Keratinocyte (primary cell): ENCODE measurements around the gene FAM25G. TPM values are rescaled to one million over a fixed set of nuclear protein-coding genes. Genes with fewer than 3 reads are reported as not detected.

Source experiments
- DNase-seq: peaks from one replicate; pipeline ENCODE4 v3.0.0-alpha.2; 2011; ENCODE audit warnings: low read depth, missing footprints, low spot score
- FAIRE-seq: peaks from 2 replicates; lab custom pipeline; 2011; peaks lifted over from hg19 to GRCh38; lab: Jason Lieb, UNC
- H2AFZ ChIP-seq: 2 replicates; pipeline ENCODE4 v1.6.0; 2012; ENCODE audit warnings: low read length, control low read depth, inconsistent platforms; ENCODE audit not compliant: control insufficient read depth
- H3K27ac ChIP-seq: 2 replicates; pipeline ENCODE4 v1.5.1; 2011; ENCODE audit warnings: low read length; ENCODE audit not compliant: control insufficient read depth, insufficient read depth
- H3K27me3 ChIP-seq: 3 replicates; pipeline ENCODE4 v1.6.0; 2011; ENCODE audit warnings: low read length; ENCODE audit not compliant: control insufficient read depth, insufficient read depth; ENCODE audit errors: extremely low read depth
- H3K36me3 ChIP-seq, 2 experiments: 2 replicates in 1 of 2; 3 replicates in 1 of 2; pipeline ENCODE4 v1.5.1; 2011; ENCODE audit warnings: low read length in 2 of 2, mild to moderate bottlenecking in 1 of 2; ENCODE audit not compliant: control insufficient read depth in 2 of 2, insufficient read depth in 2 of 2; ENCODE audit errors: extremely low read depth in 1 of 2
- H3K4me1 ChIP-seq: 3 replicates; pipeline ENCODE4 v1.5.1; 2011; ENCODE audit warnings: low read length; ENCODE audit not compliant: control insufficient read depth, insufficient read depth; ENCODE audit errors: extremely low read depth
- H3K4me2 ChIP-seq: 3 replicates; pipeline ENCODE4 v1.6.0; 2011; ENCODE audit warnings: low read depth, low read length; ENCODE audit not compliant: control insufficient read depth, insufficient read depth; ENCODE audit errors: extremely low read depth
- H3K4me3 ChIP-seq, 3 experiments: fragments of 200-600 bp in 1 of 3; sonication (generic) in 1 of 3; 2 replicates in 2 of 3; 3 replicates in 1 of 3; pipeline ENCODE4 v1.5.1; 2011 to 2016; ENCODE audit warnings: low read length in 3 of 3, mild to moderate bottlenecking in 3 of 3, control low read depth in 2 of 3, inconsistent platforms in 1 of 3, low read depth in 1 of 3, mixed read lengths in 1 of 3, mixed run types in 1 of 3, moderate library complexity in 1 of 3; ENCODE audit not compliant: control insufficient read depth in 2 of 3, insufficient read depth in 2 of 3; ENCODE audit errors: extremely low read depth in 1 of 3
- H3K79me2 ChIP-seq: 2 replicates; pipeline ENCODE4 v1.6.0; 2012; ENCODE audit warnings: low read length; ENCODE audit not compliant: control insufficient read depth, insufficient read depth
- H3K9ac ChIP-seq: 3 replicates; pipeline ENCODE4 v1.6.0; 2011; ENCODE audit warnings: low read length; ENCODE audit not compliant: control insufficient read depth, insufficient read depth; ENCODE audit errors: extremely low read depth
- H3K9me1 ChIP-seq: 3 replicates; pipeline ENCODE4 v1.6.0; 2011; ENCODE audit warnings: low read length; ENCODE audit not compliant: control insufficient read depth, insufficient read depth; ENCODE audit errors: extremely low read depth
- H3K9me3 ChIP-seq: 2 replicates; pipeline ENCODE4 v1.5.1; 2012; ENCODE audit warnings: low read depth, low read length; ENCODE audit not compliant: control insufficient read depth
- H4K20me1 ChIP-seq: 3 replicates; pipeline ENCODE4 v1.6.0; 2011; ENCODE audit warnings: low read length; ENCODE audit not compliant: control insufficient read depth, insufficient read depth; ENCODE audit errors: extremely low read depth
- CTCF ChIP-seq, 3 experiments: IDR thresholded peaks in 1 of 3; conservative IDR thresholded peaks in 1 of 3; optimal IDR thresholded peaks in 1 of 3; 2 replicates in 2 of 3; 3 replicates in 1 of 3; pipeline versions ENCODE3 to v1.5.1; 2011; ENCODE audit warnings: low read length in 3 of 3, mild to moderate bottlenecking in 3 of 3, moderate library complexity in 2 of 3, control low read depth in 1 of 3, inconsistent platforms in 1 of 3; ENCODE audit not compliant: insufficient read depth in 2 of 3; ENCODE audit errors: extremely low read depth in 1 of 3
- EZH2 ChIP-seq: IDR thresholded peaks from one replicate; pipeline ENCODE4 v1.6.1; 2012; ENCODE audit warnings: inconsistent platforms, mild to moderate bottlenecking, low read length, moderate library complexity
- dilution Hi-C: fragments of 300-500 bp; cut with MboI; formaldehyde crosslinking; loops from one replicate; pipeline ENCODE4 v1.7.0; 2020; ENCODE audit warnings: low sequenced_read_pairs; ENCODE audit not compliant: extremely low pct_ligation_motif_present
- polyA plus RNA-seq, 5 experiments: library from polyadenylated mRNA; depleted of rRNA in 3 of 5; stranded (reverse) in 3 of 5; stranded (forward) in 1 of 5; unstranded in 1 of 5; fragments of >200 nt; gene quantifications; 1 replicate in 1 of 5; 2 replicates in 3 of 5; 3 replicates in 1 of 5; pipeline versions ENCODE4 v1.2.1 to v1.2.3, GENCODE V29; 2011 to 2012; ENCODE audit warnings: missing spikeins in 2 of 5, low read depth in 1 of 5, low replicate concordance in 1 of 5

The FAM25G gene
- polyA plus RNA-seq, 1 donor (not counting 4 experiments of a cell fraction or from before 2014, with no cell fraction given) = 10.6 TPM

- H4K20me1 ChIP-seq = no peaks in the 10 kb centered on the region
- H3K9me3 ChIP-seq = peaks cover 3% of the 10 kb centered on the region
- H3K9ac ChIP-seq = no peak overlapping the region
- H3K4me2 ChIP-seq = no peak overlapping the region
- dilution Hi-C loops = no loop called here
- H3K27ac ChIP-seq = no peak overlapping the region
- H2AFZ ChIP-seq = no peak overlapping the region
- no peak for FAIRE-seq
- TF ChIP-seq CTCF (optimal IDR thresholded peaks at IDR 0.05 in 1 of 3, IDR thresholded peaks at IDR 0.05 in 1 of 3, conservative IDR thresholded peaks at IDR 0.05 in 1 of 3; ENCODE audit: extremely low read depth in 1 of 3, insufficient read depth in 2 of 3, low read length in 3 of 3) = no peak
- no peak for TF ChIP-seq EZH2
- no peak for DNase-seq
- no peaks in the 10 kb centered on the region for H3K79me2 ChIP-seq
- no peaks in the 10 kb centered on the region for H3K9me1 ChIP-seq
- H3K36me3 ChIP-seq = no peaks in the 10 kb centered on the region
- peaks cover 9% of the 10 kb centered on the region for H3K27me3 ChIP-seq
- H3K4me1 ChIP-seq = no peaks in the 10 kb centered on the region
- H3K4me3 ChIP-seq = no peak overlapping the region
Measured at GRCh38 chr10:47450442-47450841, 41.1 kb downstream of the FAM25G start.

DNA sequence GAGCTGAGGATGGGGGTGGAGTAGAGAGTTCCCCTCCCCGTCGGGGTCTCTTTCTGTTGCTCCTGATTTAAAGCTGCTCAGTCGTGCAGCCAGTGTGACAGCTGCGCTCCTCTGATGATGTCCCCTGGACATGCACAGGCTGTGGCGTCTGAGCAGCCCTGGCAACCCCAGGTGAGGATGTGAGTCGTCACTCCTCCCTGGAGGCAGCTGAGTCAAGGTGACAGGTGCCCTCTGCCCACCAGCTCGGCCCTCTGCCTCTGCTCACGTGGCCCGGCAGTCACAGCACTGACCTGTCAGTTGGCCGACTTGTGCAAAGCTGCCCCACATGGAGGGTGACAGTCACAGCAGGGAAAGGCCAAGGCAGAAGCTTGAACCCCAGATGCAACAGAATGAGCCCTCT, 41.5 kb downstream of the FAM25G start:
- dilution Hi-C loops = no loop called here
- peaks cover 9% of the 10 kb centered on the region for H3K27me3 ChIP-seq
- no peak for FAIRE-seq
- H3K79me2 ChIP-seq = no peaks in the 10 kb centered on the region
- no peak for TF ChIP-seq EZH2
- TF ChIP-seq CTCF (optimal IDR thresholded peaks at IDR 0.05 in 1 of 3, IDR thresholded peaks at IDR 0.05 in 1 of 3, conservative IDR thresholded peaks at IDR 0.05 in 1 of 3; ENCODE audit: extremely low read depth in 1 of 3, insufficient read depth in 2 of 3, low read length in 3 of 3) = no peak
- no peak overlapping the region for H3K4me3 ChIP-seq
- peaks cover 3% of the 10 kb centered on the region for H3K9me3 ChIP-seq
- no peaks in the 10 kb centered on the region for H3K4me1 ChIP-seq
- H3K9me1 ChIP-seq = no peaks in the 10 kb centered on the region
- no peak overlapping the region for H3K27ac ChIP-seq
- no peak overlapping the region for H2AFZ ChIP-seq
- no peak overlapping the region for H3K4me2 ChIP-seq
- DNase-seq = no peak
- H3K9ac ChIP-seq = no peak overlapping the region
- no peaks in the 10 kb centered on the region for H3K36me3 ChIP-seq
- H4K20me1 ChIP-seq = no peaks in the 10 kb centered on the region
